22Rv1 (cell line): ENCODE data around the gene ATF6.

Source experiments
- CTCF ChIP-seq: fragments of 450-650 bp; IDR thresholded peaks from 2 replicates; pipeline ENCODE4 v1.5.1; 2017; ENCODE audit warnings: mild to moderate bottlenecking
- ZFX ChIP-seq: fragments of 450-650 bp; IDR thresholded peaks from 2 replicates; pipeline ENCODE4 v1.6.1; 2017; ENCODE audit warnings: antibody characterized with exemption, borderline replicate concordance

- TF ChIP-seq CTCF (no peak), ZFX (no peak)
These were observed 37.1 kb downstream of the ATF6 start for GRCh38 chr1:161803181-161803580.
